Gastrocnemius medialis (tissue), 4 donors: ENCODE data around the gene ANKMY1. TPM values are rescaled to one million over a fixed set of nuclear protein-coding genes. Genes with fewer than 3 reads are reported as not detected.
A peak's percentile ranks its signal among the peaks of the same experiment; 100 is the strongest.

Experiments used
- ATAC-seq, 2 donors: fragments of 150-250 bp; one replicate each; pipeline ENCODE4 v1.9.1; 2016
- DNase-seq, 2 donors: peaks; one replicate each; pipeline ENCODE4 v3.0.0-alpha.2; 2019
- H3K27ac ChIP-seq, 4 donors: fragments of 200-600 bp; sonication (generic); 1 replicate in 1 of 4; 2 replicates in 3 of 4; pipeline ENCODE4 v1.5.1; 2016 to 2018; ENCODE audit warnings: mild to moderate bottlenecking in 2 of 4, moderate library complexity in 1 of 4
- H3K27me3 ChIP-seq, 3 donors: fragments of 200-600 bp; sonication (generic) in 2 of 3; 1 replicate in 1 of 3; 2 replicates in 2 of 3; pipeline versions ENCODE4 v1.5.1 to v1.6.0; 2016 to 2019; ENCODE audit warnings: mild to moderate bottlenecking in 1 of 3, moderate library complexity in 1 of 3
- H3K36me3 ChIP-seq, 2 donors: fragments of 200-600 bp; sonication (generic) in 1 of 2; one replicate each; pipeline ENCODE4 v1.5.1; 2017 to 2018
- H3K4me1 ChIP-seq, 2 donors: fragments of 200-600 bp; sonication (generic) in 1 of 2; one replicate each; pipeline ENCODE4 v1.5.1; 2016 to 2017; ENCODE audit warnings: mild to moderate bottlenecking in 2 of 2
- H3K4me3 ChIP-seq, 4 donors: fragments of 200-600 bp; sonication (generic) in 3 of 4; 1 replicate in 1 of 4; 2 replicates in 3 of 4; pipeline ENCODE4 v1.5.1; 2016 to 2019; ENCODE audit warnings: mild to moderate bottlenecking in 2 of 4
- H3K9me3 ChIP-seq, 3 donors: fragments of 200-600 bp; sonication (generic) in 2 of 3; 1 replicate in 1 of 3; 2 replicates in 2 of 3; pipeline ENCODE4 v1.5.1; 2016 to 2019
- POLR2A ChIP-seq, 2 donors: fragments of 450-650 bp; IDR thresholded peaks; one replicate each; pipeline ENCODE4 v1.6.1; 2017; ENCODE audit warnings: antibody characterized with exemption in 2 of 2, mild to moderate bottlenecking in 2 of 2, moderate library complexity in 2 of 2
- in situ Hi-C, 4 donors: fragments of 200-750 bp; cut with MboI; loops; one replicate each; pipeline versions ENCODE4 v1.15.0 to v1.8.0; 2017; ENCODE audit warnings: low sequenced_read_pairs in 4 of 4
- intact Hi-C: fragments of 100-400 bp; cut with DNase I; formaldehyde crosslinking; loops from one replicate; pipeline ENCODE4 v1.15.1; 2023; ENCODE audit warnings: low total_unique reads
- total RNA-seq, 4 donors: library from RNA; depleted of rRNA; stranded (reverse); fragments of >200 nt; gene quantifications; one replicate each; pipeline versions ENCODE4 v1.1.0 to v1.2.3, GENCODE V29; 2016
- TF ChIP-seq, protein P1 (sequence below), 5 experiments: fragments of 450-650 bp in 3 of 5; fragments of 200-600 bp in 2 of 5; sonication (generic) in 2 of 5; IDR thresholded peaks in 4 of 5; conservative IDR thresholded peaks in 1 of 5; 1 replicate in 4 of 5; 2 replicates in 1 of 5; pipeline ENCODE4 v1.5.1; 2016 to 2019; ENCODE audit warnings: antibody characterized with exemption in 5 of 5, mild to moderate bottlenecking in 3 of 5, moderate library complexity in 3 of 5

Gene ANKMY1
- total RNA-seq, 4 donors from 2014 or later: 3.3 to 9.0 (median 5.6) TPM

DNA sequence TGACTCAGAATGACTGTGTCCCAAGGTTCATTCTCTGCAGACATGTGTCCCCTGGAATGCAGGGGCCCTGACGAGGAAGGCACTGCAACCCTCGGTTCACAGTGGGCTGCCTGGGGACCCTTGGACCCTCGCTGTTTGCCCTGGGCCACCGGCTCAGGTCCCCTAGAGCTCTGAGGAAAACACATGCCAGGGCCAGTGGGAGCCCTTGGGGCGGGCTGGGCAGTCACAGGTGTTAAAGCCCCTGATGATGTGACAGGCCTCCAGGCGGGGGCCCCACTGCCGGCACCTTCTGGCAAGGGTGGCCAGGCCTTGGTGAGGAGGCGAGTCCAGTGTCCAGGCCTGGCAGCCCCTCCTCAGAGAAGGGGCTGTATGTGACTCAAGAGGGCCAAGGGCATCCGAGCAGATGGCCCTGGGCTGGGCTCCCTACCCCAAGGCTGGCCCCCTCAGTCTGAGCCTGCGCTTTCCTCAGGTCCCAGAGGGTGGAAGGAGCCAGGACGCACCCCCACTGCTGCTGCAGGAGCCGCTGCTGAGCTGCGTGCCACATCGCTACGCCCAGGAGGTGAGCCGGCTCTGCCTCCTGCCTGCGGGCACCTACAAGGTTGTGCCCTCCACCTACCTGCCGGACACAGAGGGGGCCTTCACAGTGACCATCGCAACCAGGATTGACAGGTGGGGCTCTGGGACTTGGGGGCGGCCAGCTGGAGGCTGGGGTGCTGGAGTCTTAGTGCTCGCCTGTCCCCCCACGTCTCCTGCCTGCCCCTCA lies 39.8 kb upstream of the ANKMY1 start:
- Histone ChIP-seq H3K4me3 (no peak overlapping the region), H3K27me3 (no peaks in the 10 kb centered on the region), H3K4me1 (peaks cover 10 to 13% of the 10 kb centered on the region in 2 donors), H3K9me3 (no peaks in the 10 kb centered on the region), H3K27ac (no peak overlapping the region), H3K36me3 (peaks cover 0 to 18% of the 10 kb centered on the region in 2 donors)
- TF ChIP-seq POLR2A (IDR thresholded peaks at IDR 0.05): no peak
- TF ChIP-seq, protein P1, sequence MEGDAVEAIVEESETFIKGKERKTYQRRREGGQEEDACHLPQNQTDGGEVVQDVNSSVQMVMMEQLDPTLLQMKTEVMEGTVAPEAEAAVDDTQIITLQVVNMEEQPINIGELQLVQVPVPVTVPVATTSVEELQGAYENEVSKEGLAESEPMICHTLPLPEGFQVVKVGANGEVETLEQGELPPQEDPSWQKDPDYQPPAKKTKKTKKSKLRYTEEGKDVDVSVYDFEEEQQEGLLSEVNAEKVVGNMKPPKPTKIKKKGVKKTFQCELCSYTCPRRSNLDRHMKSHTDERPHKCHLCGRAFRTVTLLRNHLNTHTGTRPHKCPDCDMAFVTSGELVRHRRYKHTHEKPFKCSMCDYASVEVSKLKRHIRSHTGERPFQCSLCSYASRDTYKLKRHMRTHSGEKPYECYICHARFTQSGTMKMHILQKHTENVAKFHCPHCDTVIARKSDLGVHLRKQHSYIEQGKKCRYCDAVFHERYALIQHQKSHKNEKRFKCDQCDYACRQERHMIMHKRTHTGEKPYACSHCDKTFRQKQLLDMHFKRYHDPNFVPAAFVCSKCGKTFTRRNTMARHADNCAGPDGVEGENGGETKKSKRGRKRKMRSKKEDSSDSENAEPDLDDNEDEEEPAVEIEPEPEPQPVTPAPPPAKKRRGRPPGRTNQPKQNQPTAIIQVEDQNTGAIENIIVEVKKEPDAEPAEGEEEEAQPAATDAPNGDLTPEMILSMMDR (IDR thresholded peaks at IDR 0.05 in 4 of 5, conservative IDR thresholded peaks at IDR 0.05 in 1 of 5): no peak
- intact Hi-C loops: no loop called here
- DNase-seq: peak in 1 of 2 donors; percentile 8
- in situ Hi-C loops: no loop called here
- ATAC-seq: no peak

DNA sequence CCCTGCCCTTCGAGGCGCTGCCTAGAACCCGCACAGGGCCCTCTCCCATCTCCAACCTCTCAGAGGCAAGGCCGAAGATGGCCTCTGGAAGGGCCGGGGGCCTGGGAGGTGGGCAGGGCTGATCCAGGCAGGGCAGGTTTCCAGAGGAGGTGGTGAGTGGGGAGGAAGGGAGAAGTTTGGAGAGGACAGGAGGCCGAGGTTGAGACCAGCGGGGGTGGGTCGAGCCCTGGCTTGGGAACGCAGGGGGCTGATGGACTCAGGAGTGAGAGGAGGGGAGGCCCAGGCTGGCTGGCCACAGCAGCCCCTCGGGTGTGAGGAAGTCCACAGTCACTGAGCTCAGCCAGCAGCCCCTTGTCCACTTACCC lies 39.2 kb upstream of the ANKMY1 start:
- intact Hi-C loops: no loop called here
- DNase-seq (peak in 1 of 2 donors; percentile 8), ATAC-seq (no peak)
- no peaks in the 10 kb centered on the region for H3K9me3 ChIP-seq
- TF ChIP-seq, protein P1 (IDR thresholded peaks at IDR 0.05 in 4 of 5, conservative IDR thresholded peaks at IDR 0.05 in 1 of 5): no peak
- no peak for TF ChIP-seq POLR2A (IDR thresholded peaks at IDR 0.05)
- H3K27me3 ChIP-seq: no peaks in the 10 kb centered on the region
- in situ Hi-C loops: no loop called here
- H3K4me3 ChIP-seq: no peak overlapping the region
- no peak overlapping the region for H3K27ac ChIP-seq
- peaks cover 0 to 24% of the 10 kb centered on the region in 2 donors for H3K36me3 ChIP-seq
- H3K4me1 ChIP-seq: peaks cover 10 to 13% of the 10 kb centered on the region in 2 donors

DNA sequence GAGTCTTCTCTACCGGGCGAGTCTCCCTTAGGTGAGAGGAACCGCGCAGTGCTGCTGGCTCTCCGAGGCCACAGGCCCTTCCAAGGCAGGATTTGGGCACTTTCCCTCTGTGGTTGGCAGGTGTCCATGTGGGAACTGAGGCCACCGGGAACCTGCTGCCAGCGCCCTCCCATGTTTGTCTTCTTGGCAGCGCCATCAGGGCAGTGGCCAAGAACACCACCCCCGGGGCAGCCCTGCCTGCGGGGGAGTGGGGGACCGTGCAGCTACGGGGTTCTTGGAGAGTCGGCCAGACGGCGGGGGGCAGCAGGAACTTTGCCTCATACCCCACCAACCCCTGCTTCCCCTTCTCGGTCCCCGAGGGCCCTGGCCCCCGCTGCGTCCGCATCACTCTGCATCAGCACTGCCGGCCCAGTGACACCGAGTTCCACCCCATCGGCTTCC lies 38.7 kb upstream of the ANKMY1 start:
- intact Hi-C loops: no loop called here
- Histone ChIP-seq H3K36me3 (peaks cover 0 to 26% of the 10 kb centered on the region in 2 donors), H3K4me1 (peaks cover 10 to 13% of the 10 kb centered on the region in 2 donors), H3K9me3 (no peaks in the 10 kb centered on the region), H3K4me3 (no peak overlapping the region), H3K27me3 (no peaks in the 10 kb centered on the region), H3K27ac (no peak overlapping the region)
- ATAC-seq (peak in 1 of 2 donors; percentile 21), DNase-seq (peak in 1 of 2 donors; percentile 26)
- in situ Hi-C loops: no loop called here
- no peak for TF ChIP-seq POLR2A (IDR thresholded peaks at IDR 0.05)
- TF ChIP-seq, protein P1 (IDR thresholded peaks at IDR 0.05 in 4 of 5, conservative IDR thresholded peaks at IDR 0.05 in 1 of 5): no peak

DNA sequence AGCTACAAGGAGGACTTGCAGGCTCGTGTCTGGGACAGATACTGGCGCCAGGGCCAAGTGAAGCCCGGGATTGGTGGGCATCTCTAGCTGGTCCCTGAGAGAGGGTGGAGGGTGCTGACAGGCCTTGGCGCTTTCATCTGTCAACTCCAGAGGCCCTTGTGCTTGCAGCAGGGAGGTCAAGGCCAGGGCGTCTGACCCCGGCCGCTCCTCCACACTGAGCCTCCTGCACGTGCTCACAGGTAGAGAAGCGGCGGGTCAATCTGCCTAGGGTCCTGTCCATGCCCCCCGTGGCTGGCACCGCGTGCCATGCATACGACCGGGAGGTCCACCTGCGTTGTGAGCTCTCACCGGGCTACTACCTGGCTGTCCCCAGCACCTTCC lies 38.3 kb upstream of the ANKMY1 start:
- intact Hi-C loops: no loop called here
- H3K36me3 ChIP-seq: peaks cover 0 to 26% of the 10 kb centered on the region in 2 donors

More for the DNA sequence above, 38.3 kb upstream of the ANKMY1 start:
- no peak overlapping the region for H3K4me3 ChIP-seq
- no peaks in the 10 kb centered on the region for H3K9me3 ChIP-seq
- peaks cover 10 to 13% of the 10 kb centered on the region in 2 donors for H3K4me1 ChIP-seq
- no peaks in the 10 kb centered on the region for H3K27me3 ChIP-seq
- in situ Hi-C loops: no loop called here
- no peak overlapping the region for H3K27ac ChIP-seq
- TF ChIP-seq, protein P1 (IDR thresholded peaks at IDR 0.05 in 4 of 5, conservative IDR thresholded peaks at IDR 0.05 in 1 of 5): no peak
- no peak for TF ChIP-seq POLR2A (IDR thresholded peaks at IDR 0.05)
- ATAC-seq (no peak), DNase-seq (no peak)
